CD4-positive, alpha-beta T cell treated with Interleukin-2 at 100 ng/mL for 4 hours (primary cell): ENCODE data around the gene GSTP1.
A peak's percentile ranks its signal among the peaks of the same experiment; 100 is the strongest.
"Not testable (repeated sequence)": the region's sequence is repeated elsewhere in the genome, so short reads cannot be mapped to it uniquely, and the experiment has no call there.

Source experiments
- DNase-seq: peaks from one replicate; pipeline ENCODE4 v3.0.0-alpha.2; 2020; ENCODE audit warnings: low spot score

GSTP1 gene

DNA sequence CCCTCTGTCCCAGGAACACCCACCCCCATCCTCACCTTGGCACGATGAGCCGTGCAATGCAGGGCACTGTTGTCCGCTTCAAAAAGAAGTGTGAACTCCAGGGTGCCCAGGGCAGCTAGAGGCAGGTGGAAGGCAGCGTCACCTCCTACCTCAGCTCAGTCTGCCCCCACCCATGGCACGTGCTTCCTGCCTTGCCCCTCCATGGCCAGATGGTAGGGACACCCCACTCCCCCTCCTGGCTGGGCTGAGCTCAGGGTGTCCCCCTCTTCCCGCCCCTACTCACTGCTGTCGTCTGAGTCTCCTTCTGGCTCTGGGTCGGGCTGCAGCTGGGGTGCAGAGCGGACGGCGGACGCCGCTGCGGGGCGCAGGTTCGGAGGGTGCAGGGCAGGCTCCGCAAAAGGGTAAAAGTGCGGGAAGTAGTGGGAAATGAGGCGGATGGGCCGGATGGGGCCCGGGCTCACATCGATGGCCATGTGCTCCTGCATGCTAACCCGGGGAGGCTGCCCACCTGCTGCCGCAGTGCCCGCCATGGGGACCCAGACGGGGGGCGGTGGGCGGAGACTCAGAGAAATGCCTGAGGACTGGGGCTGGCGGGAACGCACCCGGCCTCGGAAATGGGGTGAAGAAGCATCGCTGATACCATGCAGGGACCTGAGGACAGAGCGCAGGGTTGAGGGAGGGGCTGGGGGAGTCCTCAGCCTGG lies 32.3 kb downstream of the GSTP1 start:
- peak; percentile 8 for DNase-seq

DNA sequence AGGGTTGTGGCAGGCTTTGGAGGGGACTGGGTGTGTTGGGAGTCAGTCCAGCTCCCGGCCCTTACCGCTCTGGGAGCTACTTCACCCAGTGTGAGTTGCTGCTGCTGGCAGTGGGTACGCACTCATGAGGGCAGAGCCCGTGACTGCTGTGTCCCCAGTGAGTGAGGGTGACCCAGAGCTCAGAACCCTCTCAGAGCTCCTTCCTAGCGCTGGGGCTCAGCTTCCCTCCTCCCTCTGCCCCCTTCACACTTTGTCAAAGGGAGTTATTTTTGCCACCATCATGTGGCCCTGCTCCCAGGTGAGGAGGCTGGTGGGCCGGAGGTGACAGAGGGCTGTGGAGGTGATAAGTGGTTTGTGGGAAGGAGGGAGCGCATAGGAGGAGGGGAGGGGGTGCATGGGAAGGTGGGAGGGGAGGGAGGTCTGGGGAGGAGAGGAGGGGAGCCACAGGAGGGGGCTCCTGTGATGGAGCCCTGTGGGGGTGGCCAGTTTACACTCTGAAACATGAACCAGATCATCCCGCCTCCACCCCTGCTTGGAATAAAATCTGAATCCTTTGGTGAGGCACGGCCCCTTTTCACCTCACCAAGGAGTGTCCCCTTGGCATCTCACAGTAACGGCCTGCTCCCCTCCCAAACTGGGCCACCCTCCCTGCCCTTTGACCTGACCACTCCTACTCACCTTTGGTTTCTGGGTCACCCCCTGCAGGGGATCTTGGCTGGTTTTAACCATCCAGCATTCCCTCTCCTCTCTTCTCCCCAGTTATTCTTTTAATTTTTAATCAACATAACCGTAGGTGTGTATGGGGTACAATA lies 33.0 kb downstream of the GSTP1 start:
- no peak for DNase-seq

DNA sequence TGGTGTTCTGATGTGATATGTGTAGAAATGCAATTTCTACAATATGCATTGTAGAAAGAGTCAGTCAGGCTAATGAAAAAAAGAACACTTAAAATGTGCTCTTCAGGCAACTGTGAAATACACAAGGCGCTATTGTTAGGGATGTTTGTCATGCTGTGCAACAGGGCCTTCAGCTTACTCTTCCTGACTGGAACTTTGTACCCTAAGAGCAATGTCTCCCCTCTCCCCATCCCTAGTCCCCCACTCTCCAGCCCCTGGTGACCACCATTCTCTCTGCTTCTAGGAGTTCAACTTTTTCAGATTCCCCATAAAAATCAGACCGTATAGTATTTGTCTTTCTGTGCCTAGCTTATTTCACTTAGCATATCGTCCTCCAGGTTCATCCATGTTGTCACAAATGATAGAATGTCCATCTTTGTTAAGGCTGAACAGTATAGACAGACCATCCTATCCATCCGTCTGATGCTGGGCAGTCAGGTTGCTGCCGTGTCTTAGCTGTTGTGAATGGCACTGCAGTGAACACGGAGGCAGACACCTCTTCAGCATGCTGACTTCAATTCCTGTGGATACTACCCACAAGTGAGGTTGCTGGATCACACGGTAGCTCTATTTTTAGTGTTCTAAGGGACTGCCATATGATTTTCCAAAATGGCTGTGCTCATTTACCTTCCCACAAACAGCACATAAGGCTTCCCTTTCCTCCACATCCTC lies 33.8 kb downstream of the GSTP1 start:
- DNase-seq, result no peak

DNA sequence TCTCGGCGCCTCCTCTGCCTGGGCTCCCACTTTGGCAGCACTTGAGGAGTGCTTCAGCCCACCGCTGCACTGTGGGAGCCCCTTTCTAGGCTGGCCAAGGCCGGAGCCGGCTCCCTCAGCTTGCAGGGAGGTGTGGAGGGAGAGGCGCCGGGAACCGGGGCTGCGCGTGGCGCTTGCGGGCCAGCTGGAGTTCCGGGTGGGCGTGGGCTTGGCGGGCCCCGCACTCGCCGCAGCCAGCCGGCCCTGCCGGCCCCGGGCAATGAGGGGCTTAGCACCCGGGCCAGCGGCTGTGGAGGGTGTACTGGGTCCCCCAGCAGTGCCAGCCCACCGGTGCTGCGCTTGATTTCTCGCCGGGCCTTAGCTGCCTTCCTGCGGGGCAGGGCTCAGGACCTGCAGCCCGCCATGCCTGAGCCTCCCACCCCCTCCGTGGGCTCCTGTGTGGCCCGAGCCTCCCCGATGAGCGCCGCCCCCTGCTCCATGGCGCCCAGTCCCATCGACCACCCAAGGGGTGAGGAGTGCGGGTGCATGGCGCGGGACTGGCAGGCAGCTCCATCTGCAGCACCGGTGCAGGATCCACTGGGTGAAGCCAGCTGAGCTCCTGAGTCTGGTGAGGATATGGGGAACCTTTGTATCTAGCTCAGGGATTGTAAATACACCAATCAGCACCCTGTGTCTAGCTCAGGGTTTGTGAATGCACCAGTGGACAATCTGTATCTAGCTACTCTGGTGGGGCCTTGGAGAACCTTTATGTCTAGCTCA lies 35.5 kb downstream of the GSTP1 start:
- not testable (repeated sequence) for DNase-seq

DNA sequence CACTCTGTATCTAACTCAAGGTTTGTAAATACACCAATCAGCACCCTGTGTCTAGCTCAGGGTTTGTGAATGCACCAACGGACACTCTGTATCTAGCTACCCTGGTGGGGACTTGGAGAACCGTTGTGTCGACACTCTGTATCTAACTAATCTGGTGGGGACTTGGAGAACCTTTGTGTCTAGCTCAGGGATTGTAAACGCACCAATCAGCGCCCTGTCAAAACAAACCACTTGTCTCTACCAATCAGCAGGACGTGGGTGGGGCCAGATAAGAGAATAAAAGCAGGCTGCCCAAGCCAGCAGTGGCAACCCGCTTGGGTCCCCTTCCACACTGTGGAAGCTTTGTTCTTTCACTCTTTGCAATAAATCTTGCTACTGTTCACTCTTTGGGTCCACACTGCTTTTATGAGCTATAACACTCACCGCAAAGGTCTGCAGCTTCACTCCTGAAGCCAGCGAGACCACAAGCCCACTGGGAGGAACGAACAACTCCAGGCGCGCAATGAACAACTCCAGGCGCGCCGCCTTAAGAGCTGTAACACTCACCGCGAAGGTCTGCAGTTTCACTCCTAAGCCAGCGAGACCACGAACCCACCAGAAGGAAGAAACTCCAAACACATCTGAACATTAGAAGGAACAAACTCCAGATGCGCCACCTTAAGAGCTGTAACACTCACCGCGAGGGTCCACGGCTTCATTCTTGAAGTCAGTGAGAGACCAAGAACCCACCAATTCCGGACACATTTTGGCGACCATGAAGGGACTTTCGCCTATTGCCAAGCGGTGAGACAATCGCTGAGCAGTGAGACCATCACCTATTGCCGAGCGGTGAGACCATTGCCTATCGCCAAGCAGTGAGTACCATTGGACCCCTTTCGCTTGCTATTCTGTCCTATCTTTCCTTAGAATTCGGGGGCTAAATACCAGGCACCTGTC lies 36.3 kb downstream of the GSTP1 start:
- not testable (repeated sequence) for DNase-seq

DNA sequence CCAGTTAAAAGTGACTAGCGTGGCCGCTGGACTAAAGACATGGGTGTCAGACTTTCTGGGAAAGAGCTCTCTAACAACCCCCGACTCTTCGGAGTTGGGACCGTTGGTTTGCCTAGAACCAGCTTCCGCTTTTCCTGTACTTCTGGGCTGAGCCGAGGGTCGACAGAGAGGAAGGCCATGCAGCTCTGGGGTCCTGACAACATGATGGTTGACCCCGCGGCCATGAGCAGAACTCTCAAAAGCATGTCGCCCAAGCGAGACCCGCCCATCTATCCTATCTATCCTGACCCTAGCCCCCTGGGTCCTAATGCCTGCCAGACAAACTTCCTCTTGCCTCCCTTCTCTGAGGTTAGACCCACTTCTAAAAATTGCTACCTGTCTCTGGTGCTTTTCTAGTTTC lies 37.0 kb downstream of the GSTP1 start:
- not testable (repeated sequence) for DNase-seq

DNA sequence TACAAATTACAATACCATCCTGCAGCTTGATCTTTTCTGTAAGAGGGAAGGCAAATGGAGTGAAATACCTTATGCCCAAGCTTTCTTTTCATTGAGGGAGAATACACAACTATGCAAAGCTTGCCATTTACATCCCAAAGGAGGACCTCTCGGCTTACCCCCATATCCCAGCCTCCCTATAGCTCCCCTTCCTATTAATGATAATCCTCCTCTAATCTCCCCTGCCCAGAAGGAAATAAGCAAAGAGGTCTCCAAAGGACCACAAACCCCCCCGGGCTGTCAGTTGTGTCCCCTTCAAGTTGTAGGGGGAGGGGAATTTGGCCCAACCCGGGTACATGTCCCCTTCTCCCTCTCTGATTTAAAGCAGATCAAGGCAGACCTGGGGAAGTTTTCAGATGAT lies 38.3 kb downstream of the GSTP1 start:
- not testable (repeated sequence) for DNase-seq

DNA sequence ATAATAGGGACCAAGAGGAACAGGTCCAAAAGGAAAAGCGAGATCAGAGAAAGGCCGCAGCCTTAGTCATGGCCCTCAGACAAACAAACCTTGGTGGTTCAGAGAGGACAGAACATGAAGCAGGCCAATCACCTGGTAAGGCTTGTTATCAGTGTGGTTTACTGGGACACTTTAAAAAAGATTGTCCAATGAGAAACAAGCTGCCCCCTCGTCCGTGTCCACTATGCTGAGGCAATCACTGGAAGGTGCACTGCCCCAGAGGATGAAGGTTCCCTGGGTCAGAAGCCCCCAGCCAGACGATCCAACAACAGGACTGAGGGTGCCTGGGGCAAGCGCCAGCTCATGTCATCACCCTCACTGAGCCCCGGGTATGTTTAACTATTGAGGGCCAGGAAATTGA lies 39.3 kb downstream of the GSTP1 start:
- not testable (repeated sequence) for DNase-seq

DNA sequence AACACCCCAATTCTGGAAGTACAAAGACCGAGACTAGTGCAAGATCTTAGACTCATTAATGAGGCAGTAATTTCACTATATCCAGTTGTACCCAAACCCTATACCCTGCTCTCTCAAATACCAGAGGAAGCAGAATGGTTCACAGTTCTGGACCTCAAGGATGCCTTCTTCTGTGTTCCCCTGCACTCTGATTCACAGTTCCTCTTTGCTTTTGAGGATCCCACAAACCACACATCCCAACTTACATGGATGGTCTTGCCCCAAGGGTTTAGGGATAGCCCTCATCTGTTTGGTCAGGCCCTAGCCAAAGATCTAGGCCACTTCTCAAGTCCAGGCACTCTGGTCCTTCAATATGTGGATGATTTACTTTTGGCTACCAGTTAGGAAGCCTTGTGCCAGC lies 40.2 kb downstream of the GSTP1 start:
- DNase-seq, result not testable (repeated sequence)

DNA sequence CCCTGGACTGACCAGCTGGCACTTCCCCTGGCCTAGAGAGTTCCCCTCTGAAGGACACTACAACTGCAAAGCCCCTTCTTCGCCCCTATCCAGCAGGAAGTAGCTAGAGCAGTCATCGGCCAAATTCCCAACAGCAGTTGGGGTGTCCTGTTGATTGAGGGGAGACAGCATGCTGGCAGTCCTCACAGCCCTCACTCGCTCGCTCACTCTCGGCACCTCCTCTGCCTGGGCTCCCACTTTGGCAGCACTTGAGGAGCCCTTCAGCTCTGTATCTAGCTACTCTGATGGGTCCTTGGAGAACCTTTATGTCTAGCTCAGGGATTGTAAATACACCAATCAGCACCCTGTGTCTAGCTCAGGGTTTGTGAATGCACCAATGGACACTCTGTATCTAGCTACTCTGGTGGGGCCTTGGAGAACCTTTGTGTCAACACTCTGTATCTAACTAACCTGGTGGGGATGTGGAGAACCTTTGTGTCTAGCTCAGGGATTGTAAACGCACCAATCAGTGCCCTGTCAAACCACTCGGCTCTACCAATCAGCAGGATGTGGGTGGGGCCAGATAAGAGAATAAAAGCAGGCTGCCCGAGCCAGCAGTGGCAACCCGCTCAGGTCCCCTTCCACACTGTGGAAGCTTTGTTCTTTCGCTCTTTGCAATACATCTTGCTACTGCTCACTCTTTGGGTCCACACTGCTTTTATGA lies 42.7 kb downstream of the GSTP1 start:
- not testable (repeated sequence) for DNase-seq

DNA sequence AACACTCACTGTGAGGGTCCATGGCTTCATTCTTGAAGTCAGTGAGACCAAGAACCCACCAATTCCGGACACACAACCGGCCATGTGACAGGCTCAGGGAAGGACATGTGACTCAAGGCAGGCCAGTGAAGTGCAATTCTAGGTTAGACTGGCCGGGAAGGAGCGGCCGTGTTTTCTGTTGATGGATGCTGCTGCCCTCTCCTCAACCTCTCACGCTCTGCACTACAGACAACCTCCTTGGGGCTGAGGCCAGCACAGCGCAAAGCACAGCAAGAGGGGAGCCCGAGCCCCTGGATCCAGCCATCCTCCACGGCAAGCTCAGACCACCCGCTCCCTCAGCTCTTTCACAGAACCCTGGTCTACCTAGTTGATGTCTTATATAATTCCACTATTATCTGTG lies 43.4 kb downstream of the GSTP1 start:
- DNase-seq, result no peak

DNA sequence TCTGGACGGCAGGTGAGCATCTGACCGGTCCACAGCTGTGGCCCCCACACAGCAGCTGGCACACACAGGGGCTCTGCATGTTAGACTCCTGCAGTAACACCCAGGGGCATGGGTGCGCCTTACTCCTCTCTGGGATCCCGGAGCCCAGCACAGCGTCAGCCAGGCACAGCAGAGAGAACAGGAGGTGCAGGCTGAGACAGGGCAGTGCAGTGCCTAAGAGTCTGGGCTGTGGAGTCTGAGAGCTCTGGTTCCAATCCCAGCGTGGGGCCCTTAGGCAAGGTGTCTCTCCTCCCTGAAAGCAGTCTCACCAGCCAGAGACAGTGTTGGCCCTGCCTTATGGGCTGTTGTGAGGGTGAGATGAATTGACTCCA lies 43.8 kb downstream of the GSTP1 start:
- no peak for DNase-seq

DNA sequence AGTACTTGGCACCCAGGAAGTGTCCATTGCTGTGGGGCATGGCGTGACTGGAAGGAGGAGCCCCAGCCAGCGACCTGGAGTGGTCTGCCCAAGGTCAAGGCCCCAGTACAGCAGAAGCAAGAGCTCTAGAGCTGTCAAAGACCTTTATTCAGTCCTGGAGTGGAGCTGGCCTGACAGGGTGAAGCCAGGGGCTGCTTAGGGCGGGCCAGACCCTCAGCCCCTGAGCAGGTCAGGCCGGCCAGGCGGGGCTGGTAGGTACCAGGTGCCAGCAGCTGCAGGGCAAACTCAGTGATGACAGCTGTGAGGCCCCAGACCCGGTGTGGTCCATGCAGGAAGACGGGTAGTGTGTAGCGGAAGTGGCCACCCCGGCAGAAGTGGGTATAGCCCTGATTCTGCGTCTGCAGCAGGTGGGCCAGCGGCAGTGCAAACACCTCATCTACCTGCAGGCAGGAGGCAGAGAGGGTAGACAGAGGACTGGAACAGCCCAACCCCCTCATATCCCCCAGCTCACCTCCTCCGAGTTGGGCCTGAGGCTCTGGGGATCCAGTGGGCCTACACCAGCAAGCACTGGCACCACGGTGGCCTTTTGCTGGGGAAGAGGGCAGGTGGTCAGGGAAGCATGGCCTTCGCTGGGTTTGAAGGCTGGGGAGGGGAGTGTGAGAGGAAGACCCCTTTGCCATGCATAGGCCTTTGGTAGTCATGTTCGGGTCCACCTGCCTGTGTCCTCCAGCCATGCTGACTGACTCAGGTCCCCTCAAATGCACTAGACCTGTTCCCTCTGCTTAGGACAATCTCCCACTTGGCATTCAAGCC lies 44.4 kb downstream of the GSTP1 start:
- DNase-seq, result no peak

DNA sequence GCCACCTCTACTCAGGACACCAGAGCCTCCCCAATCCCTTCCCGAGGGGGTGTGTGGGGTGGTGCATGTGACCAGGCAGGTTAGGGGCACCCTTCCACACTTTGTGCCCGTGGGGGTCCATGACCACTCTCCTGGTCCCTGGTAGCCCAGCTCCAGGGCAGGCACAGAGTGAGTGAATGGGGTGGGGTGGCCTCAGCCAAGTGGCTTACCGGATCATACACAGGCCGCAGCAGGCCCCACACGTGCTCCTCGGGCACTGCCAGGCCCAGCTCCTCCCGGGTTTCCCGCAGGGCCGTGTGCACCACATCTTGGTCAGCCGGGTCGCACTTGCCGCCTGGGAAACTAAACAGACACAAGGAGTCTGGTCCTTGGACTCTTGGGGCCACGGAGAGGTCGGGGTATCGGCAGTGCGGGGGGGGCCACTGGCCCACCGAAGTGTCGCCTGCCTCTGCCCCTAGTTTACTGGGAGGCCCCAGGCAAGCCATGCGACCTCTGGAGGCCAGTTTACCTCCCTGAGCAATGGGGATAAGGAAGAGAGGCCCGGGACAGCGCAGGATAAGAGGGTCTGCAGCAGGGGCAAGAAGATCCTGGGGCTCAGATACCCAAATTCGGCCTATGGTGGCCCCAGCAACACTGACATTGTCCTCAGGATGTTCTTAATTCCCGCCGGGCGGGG lies 45.2 kb downstream of the GSTP1 start:
- no peak for DNase-seq

DNA sequence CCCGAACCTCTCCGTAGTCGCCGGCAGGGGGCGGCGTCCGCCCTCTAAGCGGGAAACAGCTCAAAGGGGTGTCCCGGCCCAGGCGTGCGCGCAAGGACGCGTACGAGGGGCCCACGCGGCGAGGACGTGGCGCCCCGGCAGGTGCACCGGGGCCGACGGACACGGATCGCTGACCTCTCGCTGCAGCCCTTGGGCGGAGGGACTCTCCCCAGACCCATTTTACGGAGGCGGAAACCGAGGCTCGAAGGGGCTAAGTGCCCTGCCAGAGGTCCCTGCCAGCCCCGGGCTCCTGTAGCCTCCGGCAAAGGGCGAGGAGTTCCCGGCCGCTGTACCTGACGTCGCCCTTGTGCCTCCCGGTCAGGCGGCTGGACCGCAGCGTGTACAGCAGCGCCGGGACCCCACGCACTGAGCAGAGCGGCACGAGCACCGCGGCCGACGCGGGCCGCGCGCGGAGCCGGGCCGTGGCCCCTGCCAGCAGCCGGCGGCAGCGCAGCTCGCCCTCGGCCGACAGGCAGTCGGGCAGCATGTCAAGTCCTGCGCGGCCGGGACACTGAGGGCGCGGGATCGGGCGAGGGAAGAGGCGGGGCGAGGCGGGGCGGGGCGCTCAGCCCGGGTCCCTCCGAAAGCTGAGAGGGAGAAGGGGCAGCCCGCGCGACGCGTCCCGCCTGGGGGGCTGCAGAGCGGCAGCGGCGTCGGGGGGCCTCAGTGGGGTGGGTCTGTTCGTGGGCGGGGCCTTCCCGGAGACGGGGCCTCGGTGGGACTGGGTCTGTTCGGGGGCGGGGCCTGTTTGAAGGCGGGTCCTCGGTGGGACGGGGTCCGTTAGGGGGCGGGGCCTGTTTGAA lies 46.0 kb downstream of the GSTP1 start, which contains the start of gene NUDT8:
Gene NUDT8, minus strand, starts transcription at position 552 of the 842 bp plus-strand sequence. Its CDS starts 26 bp downstream, at position 526.
- peak; percentile 90 for DNase-seq

DNA sequence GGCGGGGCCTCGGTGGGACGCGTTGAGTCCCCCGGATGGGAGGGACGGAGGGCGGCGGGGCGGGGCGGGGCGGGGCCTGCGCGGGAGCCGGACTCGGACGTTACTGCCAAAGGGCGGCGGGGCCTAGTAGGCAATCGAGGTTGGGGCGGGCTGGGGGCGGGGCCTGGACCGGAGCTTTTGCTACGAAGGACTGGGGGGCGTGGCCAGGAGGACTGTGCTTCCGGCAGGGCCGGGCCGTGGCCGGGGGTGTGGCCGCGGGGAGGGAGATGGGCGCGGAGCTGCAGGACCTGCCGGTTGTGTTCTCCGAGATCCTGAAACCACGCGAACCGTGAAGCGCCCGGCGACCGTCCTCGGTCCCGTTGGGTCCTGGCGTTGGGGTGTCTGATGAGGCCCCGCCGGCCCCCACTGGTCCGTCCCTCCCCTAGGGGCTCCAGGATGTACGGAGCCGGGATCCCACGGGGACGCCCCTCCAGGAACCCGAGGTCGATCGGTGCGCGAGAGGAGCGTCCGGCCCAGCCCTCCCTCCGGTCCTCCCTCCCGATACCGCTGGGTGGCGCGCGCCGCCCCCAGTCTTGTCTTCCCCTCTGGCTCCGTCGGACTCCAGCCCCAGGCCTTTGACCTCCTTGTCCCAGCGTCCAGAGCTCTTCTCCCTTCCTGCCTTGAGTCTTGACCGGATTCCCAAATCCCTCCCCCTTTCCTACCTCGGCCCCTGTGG lies 46.8 kb downstream of the GSTP1 start:
- DNase-seq, result peak; percentile 95

DNA sequence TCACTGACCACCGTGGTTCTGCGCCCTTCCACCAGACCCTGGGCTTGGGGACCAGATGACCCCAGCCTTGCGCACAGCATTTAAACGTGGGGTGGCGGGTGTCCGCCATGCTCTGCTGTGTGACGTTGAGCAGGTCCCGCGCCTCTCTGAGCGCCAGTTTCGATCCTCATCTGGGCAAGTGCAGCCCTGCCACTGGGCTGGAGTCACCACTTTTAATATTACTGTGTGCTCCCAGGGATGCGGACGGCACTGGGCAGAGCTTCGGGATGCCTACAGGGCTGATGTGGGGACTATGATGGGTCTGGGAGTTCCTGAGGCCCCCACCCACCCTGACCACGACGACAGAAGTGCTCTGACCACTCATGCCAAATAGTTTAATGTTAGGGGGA lies 47.3 kb downstream of the GSTP1 start:
- DNase-seq, result no peak
